Renal cortical epithelial cell (primary cell): ENCODE measurements around the gene PSMA3. TPM values are rescaled to one million over a fixed set of nuclear protein-coding genes. Genes with fewer than 3 reads are reported as not detected.

Experiments used
- DNase-seq: peaks from one replicate; pipeline ENCODE4 v3.0.0-alpha.2; 2011; ENCODE audit warnings: low read depth
- total RNA-seq: library from RNA; depleted of rRNA; stranded (reverse); fragments of >200 nt; gene quantifications from 2 replicates; pipeline ENCODE4 v1.2.3, GENCODE V29; 2014

The PSMA3 gene
- total RNA-seq, 1 donor from 2014 or later = 142 TPM

DNA sequence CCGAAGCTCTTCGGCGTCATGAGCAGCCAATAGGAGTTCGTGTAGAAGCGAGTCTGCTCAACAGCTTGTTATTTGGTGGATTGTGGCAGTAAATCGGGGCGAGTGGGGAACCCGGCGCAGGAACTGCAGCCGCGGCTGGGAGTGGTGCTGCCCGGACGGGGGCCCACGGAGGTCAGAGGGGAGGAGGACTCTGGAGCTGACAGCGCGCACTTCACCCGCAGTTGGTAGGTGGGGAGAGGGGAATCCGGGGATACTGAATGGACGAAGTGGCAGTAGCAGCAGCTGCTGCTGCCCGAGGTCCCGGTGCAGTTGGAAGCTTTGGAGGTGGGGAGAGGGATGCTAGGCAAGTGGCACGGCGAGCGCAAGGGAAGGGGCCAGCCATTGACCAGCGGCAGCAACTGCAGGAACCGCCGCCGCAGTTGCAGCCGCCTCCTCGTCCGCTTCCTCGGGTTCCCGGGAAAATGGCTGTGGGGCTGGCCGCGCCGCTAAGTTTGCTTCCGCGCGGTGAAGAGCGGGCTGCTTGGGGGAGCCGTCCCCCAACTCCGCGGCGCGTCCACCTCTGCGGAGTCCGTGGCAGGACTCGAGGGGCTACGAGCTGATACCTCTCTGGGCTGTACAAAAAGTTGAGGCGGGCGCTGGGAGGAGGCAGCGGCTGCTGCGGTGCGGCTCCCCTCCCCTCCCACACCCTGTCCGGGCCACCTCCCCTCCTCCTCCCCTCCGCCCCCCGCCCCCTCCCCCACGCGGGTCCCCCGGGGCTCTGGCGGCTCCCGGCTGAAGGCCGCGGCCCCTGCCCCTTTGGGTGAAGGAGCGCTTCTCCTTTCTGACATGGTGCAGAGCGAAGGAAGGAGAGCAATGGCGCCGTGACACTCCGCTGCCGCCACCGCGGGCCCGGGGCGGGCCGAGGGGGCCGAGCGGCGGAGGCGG is 54.1 kb downstream of the PSMA3 start, which contains the start of gene ARID4A:
Gene ARID4A (plus strand): TSS at position 79 of the 924 bp plus-strand sequence. CDS start 1,300 bp downstream, outside the sequence.
- DNase-seq = no peak

DNA sequence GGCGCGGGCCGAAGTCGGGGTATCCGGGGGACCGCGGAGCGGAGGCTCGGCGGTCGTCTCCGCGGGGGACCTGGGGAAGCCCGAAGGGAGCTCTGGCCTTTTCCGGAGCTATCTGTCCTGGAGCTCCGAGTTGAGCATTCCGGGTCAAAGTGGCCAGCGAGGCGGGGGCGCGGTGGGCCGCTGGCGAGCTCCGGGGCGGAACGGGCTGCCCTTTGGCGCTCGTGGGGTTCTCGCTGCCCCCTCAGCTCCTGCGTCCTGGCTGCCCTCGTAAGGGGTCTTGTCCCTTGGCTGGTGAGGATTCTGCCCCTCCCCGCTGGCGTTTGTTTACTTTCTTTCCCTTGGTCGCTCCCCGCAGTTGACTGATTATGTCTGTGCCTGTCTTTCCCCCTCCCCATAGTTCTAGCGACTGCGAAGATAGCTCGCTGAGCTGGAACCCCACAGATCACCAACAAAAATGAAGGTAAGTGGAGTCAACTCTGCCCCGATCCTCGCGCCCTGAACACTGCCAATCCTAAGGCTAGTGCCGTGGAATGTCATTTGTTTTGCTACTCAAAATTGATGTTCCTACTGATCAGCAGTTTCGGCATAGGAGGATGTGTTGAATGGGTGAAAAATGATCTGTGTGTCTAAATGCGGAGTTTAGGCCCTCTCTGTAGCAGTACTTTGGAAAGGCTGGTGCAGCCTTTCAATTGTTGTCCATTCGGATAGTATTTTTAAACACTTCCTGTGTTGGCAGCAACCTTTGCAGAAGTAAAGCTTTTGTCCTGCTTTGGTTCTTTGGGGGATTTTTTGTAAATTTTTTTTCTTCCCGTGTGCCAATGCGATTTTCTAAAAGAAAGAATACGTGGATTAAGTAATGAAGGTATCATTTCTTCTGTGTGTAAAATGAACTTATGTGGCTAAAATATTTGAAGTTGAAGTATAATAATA is 55.0 kb downstream of the PSMA3 start:
- DNase-seq = no peak

DNA sequence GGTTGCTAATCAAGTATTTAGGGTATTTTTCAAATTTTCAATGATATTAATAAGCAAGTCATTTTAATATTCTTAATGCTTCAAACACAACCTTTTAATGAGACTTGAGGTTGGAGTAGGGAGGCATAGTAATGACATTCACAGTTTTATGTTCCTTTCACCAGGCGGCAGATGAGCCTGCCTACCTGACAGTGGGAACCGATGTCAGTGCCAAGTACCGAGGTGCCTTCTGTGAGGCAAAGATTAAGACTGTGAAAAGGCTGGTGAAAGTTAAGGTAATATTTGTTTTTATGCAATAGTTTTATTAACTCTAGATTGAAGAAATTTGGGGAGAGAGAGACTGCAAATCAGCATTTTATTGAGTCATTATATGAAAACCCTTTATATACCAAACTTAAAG is 56.8 kb downstream of the PSMA3 start:
- no peak for DNase-seq

DNA sequence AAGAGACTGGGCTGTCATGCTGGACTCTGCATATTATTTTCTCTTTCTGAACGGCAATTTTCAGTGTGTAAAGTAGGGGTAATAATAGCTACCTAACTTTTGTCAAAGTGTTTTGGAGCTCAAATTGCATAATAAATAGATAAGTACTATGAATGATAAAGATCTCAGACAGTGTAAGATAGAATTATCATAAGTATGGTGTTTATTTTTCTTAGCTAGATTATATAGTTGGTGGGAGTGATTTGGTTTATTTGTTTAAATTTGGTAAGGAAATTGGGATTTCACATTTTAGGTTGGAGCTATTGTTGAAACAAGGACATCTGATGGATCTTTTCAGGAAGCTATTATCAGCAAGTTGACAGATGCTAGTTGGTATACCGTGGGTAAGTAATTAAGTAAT is 61.1 kb downstream of the PSMA3 start:
- DNase-seq = no peak

DNA sequence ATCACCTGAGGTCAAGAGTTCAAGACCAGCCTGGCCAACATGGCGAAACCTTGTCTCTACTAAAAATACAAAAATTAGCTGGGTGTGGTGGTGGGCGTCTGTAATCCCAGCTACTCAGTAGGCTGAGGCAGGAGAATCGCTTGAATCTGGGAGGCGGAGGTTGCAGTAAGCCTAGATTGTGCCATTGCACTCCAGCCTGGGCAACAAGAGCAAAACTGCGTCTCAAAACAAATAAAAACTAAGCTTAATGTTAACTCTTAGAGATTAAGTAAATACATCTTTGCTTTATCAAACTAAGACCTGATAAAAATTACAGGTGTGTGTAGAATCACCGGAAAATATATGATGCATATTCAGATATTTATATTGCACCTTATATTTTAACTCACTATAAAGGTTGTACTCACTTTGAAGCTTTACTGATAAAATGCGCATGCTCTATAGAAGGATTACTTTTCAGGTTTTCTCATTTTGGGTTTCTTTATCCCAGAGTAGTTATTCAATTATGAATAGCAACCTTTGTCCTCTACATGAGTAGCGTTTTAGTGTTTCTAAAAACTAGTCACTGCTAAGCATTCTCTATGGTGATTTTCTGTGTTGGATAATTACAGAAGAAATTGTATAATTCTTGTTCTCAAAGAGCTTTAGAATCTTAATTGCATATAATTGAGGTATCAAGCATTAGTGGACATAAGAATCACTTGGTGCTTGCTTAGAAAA is 63.1 kb downstream of the PSMA3 start:
- DNase-seq = no peak

DNA sequence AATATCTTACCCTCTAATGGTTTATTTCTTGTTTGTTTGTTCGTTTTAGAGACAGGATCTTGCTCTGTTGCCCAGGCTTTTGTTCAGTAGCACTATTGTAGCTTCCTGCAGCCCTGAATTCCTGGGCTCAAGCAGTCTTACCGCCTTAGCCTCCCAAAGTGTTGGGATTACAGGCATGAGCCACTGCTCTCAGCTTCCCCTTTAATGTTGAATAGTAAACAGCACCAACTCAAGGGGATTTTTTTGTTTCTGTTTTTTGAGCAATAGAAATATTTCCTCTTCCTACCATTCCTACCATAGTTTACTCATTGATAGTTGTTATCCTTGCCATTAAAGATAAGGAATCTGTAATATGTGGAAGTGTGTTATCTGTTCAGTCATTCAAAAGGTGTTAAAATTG is 64.4 kb downstream of the PSMA3 start:
- DNase-seq = no peak

DNA sequence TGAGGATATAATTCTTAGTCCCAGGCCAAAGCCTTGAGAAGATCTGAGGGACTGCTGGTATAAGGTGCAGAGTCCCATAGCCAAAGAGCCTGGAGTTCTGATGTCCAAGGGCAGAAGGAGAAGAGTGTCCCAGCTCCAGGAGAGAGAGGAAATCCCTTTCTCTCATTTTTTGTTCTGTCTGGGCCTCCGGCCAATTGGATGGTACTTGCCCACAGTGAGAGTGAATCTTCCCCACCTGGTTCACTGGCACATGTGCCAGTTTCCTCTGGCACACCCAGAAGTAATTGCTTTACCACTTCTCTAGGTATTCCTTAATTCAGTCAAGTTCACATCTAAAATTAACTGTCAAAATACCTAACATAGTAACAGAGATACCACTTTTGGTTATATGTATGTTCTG is 69.1 kb downstream of the PSMA3 start:
- DNase-seq = no peak

DNA sequence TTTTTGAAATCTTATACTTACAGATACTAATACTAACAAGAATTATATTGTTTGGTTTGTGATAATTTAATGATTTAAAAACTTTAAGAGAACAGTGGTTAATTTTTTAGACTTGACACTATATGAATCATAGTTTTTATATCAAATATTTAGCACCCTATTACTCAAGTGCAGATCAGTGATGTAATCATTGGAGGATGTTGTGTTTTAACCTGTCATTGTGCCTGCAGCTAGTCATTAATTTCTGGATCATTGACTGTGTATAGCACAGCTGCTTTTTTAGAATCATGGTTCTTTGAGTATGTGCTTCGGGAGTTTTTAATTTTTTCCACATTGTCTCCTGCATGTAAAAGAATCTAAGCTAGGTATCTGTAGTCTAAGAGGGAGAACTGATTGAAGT is 71.0 kb downstream of the PSMA3 start:
- DNase-seq = peak; percentile 35

Other genes starting within 250 kb of the PSMA3 start
- 8.0 and 16.2 TPM in 2 replicates for gene ARMH4, start 92.6 kb upstream of the PSMA3 start, total RNA-seq
- gene ACTR10, start 44.7 kb upstream of the PSMA3 start, total RNA-seq = 74.3 and 85.4 TPM in 2 replicates
- gene ARID4A, start 53.7 kb downstream of the PSMA3 start, total RNA-seq = 6.4 and 18.6 TPM in 2 replicates
- not detected in 2 replicates for gene TOMM20L, start 151.1 kb downstream of the PSMA3 start, total RNA-seq
- gene TIMM9, start 182.7 kb downstream of the PSMA3 start, total RNA-seq = 12.2 and 25.7 TPM in 2 replicates
- 20.8 and 21.1 TPM in 2 replicates for gene KIAA0586, start 182.9 kb downstream of the PSMA3 start, total RNA-seq